Measurements from ENCODE around the gene PLEKHG4.

The PLEKHG4 gene

GRCh38 chr16:67244387-67245185, 34.7 kb upstream of the PLEKHG4 start:
- no peak for DNase-seq (ENCODE audit: low read depth, low spot score)

DNA sequence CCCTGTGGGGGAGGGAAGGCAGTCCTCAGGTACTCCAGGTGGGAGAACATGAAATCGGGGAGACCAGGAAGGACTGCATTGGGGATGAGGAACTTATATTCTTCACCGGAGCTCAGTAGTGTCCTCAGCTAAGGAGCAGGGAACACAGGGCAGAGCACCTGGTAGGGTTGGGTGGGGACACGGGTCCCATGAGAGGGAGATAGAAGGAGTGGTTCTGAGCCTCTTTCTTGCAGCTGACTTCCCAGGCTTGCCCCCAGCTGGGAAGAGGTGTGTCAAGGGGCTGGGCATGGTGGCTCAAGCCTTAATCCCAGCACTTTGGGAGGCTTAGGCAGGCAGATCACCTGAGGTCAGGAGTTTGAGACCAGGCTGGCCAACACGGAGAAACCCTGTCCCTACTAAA, 34.1 kb upstream of the PLEKHG4 start:
- DNase-seq (ENCODE audit: low read depth, low spot score), result no peak

DNA sequence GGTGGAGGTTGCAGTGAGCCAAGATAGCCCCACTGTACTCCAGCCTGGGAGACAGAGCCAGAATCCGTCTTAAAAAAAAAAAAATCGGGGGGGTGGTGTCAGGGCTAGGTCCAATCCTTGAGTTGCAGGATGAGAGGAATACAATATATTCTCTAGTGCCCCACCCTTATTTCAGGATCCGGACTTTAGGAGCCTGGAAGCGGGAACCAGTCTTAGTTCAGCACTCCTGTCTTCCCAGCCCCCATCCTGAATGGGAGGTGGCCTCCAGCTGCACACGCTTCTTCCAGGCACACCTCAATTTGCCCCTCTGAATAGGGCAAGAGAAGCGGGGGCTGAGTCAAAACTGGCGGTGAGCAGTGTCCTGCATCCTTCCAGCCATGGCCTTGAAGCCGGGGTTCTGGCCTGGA, 33.7 kb upstream of the PLEKHG4 start:
- no peak for DNase-seq (ENCODE audit: low read depth, low spot score)

GRCh38 chr16:67246081-67246755, 33.1 kb upstream of the PLEKHG4 start:
- peak; percentile 73 for DNase-seq (ENCODE audit: low read depth, low spot score)

GRCh38 chr16:67246756-67247191, 32.6 kb upstream of the PLEKHG4 start:
- DNase-seq (ENCODE audit: low read depth, low spot score), result no peak

DNA sequence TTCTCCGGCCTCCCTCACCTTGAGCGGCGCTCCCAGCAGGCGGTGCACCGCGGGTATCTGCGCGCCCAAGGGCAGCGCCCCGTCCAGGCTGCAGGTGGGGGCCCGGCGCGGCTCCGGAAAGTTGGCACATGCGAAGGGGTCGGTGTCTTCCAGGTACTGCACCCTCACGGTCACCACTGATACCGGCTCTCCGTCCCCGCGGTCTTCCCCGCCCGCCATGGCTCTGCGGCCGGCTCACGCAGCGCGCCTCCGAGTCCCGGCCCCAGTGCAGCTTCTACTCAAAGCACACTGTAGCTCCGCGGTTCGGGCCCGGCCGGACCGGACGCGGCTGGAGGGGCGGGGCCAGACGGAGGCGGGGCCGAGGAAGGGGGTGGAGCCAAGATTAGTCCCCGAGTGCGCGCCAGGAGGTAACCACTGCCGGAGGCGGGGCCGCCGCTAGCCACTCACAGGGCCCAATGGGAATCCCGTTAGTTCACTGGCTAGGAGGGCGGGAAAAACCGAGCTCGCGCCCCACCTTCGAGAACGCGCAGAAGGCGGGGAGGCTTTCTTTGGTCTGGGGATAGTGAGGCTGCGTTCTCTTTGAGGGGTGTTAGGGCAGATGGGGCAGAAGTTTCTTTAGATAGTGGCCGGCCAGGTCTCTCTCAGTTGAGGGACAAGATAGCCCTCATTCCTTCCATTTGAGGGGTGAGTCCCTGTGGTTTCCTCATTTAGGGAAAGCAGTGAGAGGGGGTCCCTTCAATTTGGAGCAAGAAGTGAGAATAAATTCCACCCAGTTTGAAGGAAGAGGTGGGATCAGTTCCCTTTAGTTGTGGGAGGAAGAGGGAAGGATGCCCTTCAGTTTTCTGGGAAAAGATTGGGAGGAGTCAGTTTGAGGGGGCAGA, 31.9 kb upstream of the PLEKHG4 start, which contains the start of gene FHOD1:
Gene FHOD1, minus strand, starts transcription at position 290 of the 881 bp plus-strand sequence. Its CDS starts 71 bp downstream, at position 219.
- DNase-seq (ENCODE audit: low read depth, low spot score), result peak; percentile 72

- DNase-seq (ENCODE audit: low read depth, low spot score), result no peak
These were observed 31.3 kb upstream of the PLEKHG4 start for GRCh38 chr16:67248073-67248400.

- no peak for DNase-seq (ENCODE audit: low read depth, low spot score)
These were observed 30.7 kb upstream of the PLEKHG4 start, which contains the start of gene SLC9A5 for GRCh38 chr16:67248401-67249177. Gene SLC9A5, plus strand, starts transcription at chr16:67248979. Its CDS starts 36 bp downstream, at chr16:67249015.

DNA sequence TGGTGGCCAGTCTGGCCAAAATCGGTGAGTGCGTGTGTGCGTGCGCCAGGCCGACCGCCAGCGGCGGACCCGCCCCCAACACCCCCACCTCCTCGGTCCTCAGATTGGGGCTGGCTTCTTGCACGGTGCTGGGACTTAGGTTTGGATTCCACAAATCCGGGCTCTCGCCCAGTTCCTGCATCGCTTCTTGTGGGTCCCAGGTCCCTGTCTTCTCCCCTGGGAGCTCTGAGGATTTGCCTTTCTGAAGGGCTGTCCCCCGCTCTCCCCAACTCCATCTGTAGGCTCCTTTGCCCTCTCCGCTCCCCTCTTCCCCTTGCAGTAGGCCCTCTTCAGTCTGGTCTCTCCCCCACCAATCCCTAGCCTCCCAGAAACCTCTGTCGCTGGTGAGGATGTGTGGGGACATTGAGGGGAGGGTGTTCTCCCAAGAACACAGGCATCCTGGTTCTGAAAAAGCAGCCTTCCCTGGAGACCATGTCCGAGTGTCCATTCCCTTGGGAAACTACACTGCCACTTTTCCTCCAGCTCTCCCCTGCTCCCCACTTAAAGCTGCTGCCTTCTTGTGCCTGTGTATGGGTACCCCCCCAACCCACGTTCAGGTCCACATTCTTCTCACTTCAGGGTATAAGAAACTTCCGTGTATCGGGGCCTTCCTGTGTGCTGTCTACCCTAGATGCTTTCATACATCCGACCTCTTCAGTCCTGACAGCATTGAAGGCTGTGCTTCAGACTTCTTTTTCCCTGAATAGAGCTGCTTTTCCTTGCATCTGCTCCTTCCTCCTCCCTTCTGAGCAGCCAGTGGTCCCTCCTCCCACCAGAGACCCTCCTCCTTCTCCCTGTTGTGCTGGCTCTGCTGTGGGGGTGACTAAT, 29.9 kb upstream of the PLEKHG4 start:
- no peak for DNase-seq (ENCODE audit: low read depth, low spot score)

DNA sequence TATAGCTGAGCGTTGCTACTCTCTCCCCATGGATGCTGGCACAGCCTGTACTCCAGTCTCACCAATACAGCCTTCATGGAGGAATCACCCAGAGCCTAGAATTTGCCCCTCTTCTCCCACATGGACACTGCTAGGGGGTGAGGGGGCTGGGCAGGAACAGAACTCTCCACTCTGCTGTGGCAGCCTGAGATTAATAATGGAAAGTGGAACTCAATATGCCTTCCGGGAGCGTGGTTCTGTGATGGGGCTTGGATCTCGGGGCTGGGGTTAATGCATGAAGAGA, 29.3 kb upstream of the PLEKHG4 start:
- DNase-seq (ENCODE audit: low read depth, low spot score), result no peak

DNA sequence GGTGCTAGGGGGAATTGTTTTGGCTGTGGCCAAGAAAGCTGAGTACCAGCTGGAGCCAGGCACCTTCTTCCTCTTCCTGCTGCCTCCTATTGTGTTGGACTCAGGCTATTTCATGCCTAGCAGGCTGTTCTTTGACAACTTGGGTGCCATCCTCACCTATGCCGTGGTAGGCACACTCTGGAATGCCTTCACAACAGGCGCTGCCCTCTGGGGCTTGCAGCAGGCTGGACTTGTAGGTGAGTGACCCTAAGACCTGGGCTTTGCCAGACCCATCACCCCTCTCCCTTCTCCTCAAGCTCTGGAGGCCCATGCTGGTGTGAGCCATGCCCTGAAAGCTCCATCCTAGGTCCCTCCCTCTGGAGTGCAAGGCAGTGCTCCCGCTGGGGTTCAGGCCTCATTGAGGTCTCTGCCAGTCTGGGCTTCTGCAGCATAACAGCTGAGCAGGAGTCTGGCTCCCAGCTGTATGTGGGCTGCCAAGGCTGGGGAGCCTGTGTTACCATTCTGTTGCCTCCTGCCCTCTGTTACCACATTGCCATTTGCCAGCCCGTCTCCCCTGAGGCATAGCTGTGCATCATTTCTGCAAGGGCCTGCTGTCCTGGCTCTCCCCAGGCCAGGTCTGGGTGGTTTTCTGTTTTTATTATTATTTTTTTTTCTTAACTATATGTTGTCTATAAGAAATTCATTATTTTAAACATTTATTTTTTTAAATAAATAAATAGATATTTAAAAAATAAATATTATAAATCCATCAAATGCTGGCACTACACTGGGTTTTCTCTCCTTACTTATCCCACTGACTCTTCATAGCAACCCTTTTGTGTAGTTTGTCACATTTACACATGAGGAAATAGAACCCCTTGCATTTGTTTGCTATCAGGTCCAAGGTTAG, 26.5 kb upstream of the PLEKHG4 start:
- DNase-seq (ENCODE audit: low read depth, low spot score), result no peak

DNA sequence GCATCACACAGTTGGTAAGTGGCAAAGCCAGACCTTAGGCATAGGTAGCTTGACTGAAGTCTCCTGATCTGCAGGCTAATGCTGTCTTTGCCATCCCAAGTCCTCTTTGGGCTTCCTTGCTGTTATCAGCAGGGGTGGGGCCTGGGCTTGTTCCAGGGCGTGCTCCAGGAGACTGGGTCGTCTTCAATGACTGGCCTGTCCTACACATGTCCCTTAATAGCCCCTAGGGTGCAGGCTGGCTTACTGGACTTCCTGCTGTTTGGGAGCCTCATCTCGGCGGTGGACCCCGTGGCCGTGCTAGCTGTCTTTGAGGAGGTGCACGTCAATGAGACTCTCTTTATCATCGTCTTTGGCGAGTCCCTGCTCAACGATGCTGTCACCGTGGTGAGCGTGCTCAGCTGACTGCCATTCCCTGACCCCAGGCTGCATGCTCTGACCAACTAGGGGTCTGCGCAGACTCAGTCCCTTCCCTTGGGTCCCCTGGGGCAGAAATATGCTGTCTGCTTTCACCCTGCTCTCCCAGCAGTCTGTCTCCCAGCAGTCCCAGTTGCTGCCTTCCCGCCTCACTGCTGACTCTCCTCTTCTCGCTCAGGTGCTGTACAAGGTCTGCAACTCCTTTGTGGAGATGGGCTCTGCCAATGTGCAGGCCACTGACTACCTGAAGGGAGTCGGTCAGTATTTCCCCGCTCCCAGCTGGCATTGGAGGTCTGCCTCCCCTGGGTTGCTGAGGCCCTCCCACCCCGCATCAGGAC, 24.4 kb upstream of the PLEKHG4 start:
- DNase-seq (ENCODE audit: low read depth, low spot score), result no peak

- DNase-seq (ENCODE audit: low read depth, low spot score), result no peak
These were observed 23.6 kb upstream of the PLEKHG4 start for GRCh38 chr16:67255553-67256221.

DNA sequence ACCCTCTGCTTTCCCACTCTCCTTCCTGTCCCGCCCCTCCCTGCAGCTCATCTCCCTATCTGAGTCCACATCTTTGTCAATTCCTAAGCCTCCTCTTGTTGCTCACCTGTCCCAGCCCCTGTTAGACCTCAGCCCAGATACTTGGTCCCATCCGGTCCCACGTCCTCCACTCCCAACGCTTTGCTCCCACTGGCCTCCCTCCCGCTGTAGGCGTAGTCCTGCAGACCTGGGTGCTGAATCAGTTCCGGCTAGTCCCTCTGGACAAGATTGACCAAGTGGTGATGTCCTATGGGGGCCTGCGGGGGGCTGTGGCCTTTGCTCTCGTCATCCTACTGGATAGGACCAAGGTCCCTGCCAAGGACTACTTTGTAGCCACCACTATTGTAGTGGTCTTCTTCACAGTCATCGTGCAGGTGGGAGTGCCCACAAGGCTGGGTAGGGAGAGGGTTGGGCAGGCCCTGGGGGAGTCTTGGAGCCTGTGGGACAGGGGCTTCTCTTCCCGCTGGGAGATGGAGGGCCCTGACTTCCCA, 22.6 kb upstream of the PLEKHG4 start:
- DNase-seq (ENCODE audit: low read depth, low spot score), result no peak

DNA sequence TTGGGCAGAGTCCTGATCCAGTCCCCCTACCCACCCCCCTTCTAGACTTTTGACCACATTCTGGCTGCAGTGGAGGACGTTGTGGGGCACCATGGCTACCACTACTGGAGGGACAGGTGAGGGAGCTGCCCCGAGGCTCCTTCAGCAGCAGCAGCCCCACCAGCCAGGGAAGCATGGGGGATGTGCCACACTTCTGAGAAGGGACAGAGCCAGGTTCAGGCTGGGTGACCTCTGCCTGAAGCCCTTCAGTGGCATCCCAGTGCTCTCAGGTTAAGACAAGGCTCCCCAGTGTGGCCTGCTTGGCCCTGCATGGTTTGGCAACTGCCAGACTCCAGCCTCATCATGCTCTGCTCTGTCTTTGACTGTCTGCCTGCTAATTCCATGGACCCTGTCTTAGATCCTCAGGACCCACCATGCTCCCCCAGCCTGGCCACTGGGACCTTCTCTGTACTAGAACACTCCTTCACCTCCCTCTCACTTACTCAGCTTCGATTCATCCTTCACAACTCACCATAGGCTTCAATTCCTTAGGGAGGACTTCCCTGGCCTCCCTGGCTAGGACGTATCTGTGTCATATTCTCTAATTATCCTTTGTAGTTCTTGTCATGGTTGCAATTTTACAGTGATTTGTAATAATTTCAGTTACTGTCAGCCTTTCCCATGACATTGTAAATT, 21.7 kb upstream of the PLEKHG4 start:
- no peak for DNase-seq (ENCODE audit: low read depth, low spot score)

DNA sequence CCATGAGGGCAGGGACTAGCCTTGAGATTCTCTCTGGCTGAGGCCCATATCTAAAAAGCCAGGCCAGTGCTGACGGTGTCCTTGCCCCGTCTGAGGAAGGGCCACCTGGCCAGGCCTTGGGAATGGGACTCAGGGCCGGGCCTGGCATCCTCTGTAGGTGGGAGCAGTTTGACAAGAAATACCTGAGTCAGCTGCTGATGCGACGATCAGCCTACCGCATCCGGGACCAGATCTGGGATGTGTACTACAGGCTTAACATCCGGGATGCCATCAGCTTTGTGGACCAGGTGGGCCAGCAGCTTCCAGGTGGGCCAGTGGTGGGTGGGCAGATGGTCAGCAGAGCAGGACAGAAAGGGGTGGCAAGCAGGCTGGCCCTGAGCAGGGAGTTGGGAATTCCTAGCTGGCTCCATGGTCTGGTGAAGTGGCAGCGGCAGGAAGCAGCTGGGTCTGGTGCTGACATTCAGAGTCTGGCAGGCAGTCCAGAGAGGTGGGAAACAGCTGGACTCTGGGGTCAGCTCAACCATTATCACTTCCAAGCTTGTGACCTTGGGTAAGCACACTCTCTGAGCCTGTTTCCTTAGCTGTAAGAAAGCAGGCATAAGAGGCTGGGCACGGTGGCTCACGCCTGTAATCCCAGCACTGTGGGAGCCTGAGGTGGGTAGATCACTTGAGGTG, 21.0 kb upstream of the PLEKHG4 start:
- DNase-seq (ENCODE audit: low read depth, low spot score), result no peak

DNA sequence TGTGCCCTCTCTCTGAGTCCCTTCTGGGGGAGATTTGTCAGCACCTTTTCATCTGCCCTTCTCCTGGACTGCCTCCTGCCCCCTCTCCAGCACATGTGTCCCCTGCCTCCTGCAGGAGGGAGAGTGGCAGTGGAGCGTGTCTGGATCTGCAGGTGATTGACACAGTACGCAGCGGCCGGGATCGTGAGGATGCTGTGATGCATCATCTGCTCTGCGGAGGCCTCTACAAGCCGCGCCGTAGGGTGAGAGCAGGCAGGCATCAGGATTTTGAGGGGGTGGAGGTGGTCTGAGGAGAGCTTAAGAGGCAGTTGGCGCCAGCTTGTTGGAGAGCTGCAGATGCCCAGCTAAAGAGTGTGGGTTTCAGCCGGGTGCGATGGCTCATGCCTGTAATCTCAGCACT, 19.6 kb upstream of the PLEKHG4 start:
- DNase-seq (ENCODE audit: low read depth, low spot score), result no peak

Data from smooth muscle cell of the brain vasculature (primary cell).